GM19238 (cell line): ENCODE measurements around the gene KCNMB3.
"Not testable (repeated sequence)": the region's sequence is repeated elsewhere in the genome, so short reads cannot be mapped to it uniquely, and the experiment has no call there.

ENCODE experiments used
- DNase-seq: peaks from one replicate; pipeline ENCODE4 v3.0.0; 2011; ENCODE audit warnings: low spot score; ENCODE audit not compliant: insufficient read length

The KCNMB3 gene, protein sequence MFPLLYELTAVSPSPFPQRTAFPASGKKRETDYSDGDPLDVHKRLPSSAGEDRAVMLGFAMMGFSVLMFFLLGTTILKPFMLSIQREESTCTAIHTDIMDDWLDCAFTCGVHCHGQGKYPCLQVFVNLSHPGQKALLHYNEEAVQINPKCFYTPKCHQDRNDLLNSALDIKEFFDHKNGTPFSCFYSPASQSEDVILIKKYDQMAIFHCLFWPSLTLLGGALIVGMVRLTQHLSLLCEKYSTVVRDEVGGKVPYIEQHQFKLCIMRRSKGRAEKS

DNA sequence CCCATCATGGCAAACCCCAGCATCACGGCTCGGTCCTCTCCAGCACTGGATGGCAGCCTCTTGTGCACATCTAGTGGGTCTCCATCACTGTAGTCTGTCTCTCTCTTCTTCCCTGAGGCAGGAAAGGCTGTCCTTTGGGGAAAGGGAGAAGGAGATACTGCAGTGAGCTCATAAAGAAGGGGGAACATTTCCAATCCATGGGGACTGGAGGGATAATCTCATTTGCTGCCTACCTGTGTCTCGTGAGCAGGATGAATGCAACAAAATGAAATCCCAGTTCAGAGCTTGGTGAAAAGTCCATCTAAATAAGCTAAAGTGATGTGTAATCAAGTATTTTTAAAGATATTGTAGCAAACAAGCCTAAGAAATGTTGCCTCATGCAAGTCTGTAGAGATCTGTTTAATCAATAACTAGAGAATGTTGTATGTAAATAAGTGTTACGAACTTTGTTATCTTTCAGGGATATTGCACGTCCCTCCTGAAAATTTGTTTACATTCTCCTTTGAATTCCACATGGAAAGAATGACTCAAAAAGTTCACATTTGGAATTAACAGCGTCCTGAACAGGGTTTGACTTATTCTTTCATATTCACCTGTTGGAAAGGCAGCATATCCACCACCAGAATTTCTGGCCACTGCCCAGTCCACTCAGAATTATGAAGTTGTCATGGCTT is at the start of gene KCNMB3:
Gene KCNMB3 (minus strand): TSS at position 312 of the 674 bp plus-strand sequence. CDS start 124 bp downstream, at position 188.
- no peak for DNase-seq

DNA sequence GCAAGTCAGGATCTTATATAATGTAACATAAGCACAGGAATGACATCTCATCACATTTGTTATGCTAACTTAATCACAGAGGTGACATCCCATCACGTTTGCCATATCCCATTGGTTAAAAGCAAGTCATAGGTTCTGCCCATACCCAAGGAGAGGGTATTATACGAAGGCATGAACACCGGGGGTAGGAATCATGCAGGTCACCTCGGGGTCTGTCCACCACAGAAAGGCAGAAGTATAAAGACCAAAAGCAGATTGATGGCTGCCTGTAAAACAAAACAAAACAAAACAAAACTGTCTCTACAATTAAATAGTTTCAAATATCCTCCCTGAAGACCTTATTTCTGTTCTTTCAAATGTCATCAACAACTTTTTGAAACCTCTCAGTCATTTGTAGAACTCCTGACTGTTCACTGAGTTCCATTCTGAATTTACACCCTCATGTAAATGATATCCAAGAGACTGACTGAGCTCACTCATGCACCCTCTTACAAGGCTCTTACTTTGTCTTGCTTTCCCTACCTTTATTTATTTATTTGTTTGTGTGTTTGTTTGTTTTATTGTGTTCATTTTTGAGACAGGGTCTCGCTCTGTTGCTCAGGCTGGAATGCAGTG is 49.2 kb upstream of the KCNMB3 start:
- no peak for DNase-seq

DNA sequence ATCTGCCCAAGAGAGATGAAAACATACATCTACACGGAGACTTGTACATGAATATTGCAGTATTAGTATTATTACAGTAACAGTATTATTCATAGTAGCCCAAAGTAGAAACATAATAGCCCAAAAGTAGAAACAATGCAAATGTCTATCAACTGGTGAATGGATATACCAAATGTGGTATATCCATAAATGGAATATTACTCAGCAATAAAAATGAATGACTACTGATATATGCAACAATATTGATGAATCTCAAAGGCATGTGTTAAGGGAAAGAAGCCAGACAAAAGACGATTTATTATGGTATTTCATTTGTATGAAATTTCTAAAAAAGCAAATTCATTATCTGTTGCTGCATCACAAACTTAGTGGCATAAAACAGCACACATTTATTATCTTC is 48.4 kb upstream of the KCNMB3 start:
- DNase-seq: no peak

DNA sequence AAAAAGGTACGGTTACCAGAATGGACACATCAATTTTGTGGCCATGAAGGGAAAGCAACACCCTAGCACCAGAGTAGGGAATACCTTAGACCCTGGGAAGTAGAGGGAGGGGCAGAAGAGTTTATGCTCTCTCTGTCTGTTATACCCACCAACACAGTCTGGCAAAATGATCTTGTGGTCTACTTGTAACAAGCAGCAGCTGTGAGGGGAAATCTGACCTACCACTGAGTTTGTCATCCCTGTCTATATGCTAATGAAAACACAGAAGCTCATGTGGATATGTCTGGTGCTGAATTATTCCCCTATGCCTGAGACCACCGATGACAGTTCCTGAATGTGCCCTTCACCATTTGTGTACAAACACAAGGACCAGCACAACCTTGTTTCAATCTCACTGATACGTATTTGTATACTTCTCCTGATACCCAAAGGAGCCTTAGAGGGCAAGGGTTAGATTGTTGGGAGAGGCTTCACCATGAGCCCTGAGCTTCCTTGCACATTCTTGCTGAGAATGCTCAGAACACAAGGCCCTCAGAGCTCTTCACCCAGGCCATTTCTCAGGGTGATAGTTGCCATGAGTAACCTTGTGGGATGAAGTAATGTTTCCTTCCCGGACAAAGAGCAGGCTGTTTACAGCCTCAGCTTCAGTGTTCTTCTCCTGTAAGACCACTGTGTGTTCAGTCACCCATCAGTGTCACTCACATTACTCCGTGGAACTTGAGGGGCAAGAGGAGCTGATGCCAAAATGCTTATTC is 47.2 kb upstream of the KCNMB3 start:
- DNase-seq: no peak

DNA sequence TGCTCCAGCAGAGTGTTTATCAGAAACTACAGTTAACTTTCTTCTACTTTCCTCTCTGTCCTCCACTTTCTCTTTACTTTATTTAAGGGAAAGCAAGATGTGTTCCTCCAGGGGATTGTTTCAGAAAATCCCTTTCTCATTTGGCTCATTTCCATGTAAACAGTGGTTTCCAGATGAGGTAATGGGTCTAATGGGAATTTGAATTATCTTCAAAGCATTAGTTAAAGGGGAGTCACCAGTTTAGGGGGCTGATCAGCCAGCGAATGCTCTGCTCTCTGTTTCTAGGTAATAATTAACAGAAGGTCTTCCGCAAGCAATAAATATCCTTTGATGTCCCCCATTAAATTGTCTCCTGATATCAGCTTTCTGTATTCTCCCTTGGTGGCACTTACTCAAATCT is 41.5 kb upstream of the KCNMB3 start:
- DNase-seq: no peak

DNA sequence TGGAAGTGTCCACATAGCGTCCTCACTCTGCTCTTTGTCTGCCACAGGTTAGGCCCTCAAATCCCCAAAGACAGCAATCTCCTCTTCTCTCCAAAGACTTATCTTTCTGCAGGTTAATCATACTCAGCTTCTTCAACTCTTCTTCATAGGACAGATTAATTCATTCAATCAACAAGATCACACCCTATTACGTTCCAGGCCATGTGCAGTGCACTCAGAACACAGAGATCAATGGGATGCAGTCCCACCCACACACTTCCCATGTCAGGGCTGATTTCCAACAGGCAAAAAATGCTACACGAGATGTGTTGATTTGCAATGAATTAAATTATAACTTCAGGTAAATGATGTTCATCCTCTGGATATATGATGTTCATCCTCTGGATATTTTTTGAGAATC is 38.4 kb upstream of the KCNMB3 start:
- no peak for DNase-seq

DNA sequence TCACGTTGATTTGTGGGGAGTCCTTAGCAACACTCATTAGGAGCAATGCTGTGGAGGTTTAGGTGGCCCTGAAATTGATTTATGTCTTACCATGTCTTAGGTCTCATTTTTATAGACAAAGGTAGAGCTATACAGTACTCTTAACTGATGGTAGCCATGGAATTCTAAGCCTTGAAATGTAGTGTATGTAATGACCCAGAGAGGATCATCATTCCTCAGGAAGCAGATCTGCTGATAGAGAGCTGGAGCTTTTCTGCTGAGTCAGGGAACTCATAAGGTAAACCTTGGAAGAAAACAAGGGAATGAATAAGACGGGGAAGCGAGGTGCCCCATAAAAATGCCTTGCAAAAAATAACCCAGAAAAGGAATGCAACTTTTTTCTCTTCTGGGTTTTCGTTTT is 37.9 kb upstream of the KCNMB3 start:
- no peak for DNase-seq

DNA sequence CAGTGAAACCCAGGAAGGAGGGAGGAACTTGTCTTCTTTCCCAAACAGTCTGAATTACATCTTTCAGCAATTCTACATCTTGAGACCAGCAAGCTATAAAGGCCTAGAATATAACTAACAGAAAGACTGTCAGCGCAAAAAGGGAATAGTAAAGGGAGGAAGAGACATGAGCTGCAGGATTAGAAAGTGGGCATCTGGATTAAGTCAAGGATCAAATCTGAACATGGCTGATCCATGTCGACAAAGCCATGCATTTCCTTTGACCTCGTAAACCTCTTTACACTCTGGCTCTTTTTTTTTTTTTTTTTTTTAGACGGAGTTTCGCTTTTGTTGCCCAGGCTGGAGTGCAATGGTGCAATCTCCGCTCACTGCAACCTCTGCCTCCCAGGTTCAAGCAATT is 35.4 kb upstream of the KCNMB3 start:
- no peak for DNase-seq

DNA sequence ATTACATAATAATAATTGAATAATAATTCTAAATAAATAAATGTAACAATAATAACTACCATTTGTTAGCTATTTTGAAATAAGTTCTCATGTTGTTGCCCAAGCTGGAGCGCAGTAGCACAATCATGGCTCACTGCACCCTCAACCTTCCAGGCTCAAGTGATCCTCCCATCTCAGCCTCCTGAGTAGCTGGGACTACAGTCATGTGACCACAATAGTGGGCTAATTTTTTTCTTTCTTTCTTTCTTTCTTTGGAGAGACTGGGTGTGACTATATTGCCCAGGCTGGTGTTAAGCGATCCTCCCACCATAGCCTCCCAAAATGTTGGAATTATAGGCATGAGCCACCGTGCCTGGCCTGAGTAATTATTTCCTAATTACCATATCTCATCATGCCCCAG is 30.9 kb upstream of the KCNMB3 start:
- DNase-seq: no peak

DNA sequence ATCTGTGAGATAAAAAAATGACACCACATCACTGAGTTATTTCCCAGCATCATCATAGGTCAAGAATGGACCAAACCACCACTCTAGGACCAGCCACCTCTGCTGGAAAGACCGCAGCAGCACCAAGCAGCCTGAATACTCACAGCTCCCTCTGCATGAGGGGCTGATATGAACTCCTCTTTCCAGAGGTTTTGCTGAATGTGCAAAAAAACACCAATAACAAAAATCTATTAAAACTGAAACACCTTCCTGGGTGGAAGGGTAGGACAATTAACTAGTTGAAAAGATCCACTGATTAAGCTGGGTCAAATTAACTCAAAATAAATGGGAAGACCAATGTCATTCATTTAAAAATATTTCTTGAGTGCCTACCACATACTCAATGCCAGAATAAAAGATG is 28.9 kb upstream of the KCNMB3 start:
- no peak for DNase-seq

DNA sequence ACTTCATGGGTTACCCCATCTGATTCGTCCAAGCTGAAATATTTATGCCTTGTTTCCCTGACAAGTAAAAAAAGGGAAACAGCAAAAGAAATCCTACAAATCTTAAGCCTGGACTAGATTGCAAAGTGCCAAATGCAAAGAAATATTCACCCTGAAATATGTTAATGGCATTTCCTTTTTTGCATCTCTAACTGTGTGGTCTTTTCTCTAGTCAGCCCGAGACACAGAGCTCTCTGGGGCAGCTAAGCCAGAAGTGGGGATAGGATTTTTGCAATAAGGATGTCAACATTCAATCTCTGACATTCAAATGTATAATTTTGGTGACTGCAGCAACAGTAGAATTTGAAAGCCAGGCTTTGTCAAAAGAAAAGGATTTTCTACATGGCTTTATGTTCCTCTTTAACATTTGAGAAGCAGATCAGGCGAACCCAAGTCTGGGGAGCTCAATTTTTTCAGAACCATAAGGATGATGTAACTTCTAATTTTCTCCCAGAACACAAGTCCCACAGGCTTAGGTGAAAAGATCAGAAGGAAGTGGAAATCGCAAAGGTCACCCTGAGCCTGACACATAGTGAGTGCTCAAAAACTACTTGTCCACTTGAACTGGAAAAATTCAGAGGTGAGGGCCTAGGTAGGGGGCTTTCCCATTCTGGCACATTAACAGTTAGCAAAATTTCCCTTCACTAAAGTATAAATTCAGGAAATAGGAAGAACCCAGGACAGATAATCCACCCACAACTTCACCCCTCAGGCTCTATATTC is 28.2 kb upstream of the KCNMB3 start:
- DNase-seq: no peak

DNA sequence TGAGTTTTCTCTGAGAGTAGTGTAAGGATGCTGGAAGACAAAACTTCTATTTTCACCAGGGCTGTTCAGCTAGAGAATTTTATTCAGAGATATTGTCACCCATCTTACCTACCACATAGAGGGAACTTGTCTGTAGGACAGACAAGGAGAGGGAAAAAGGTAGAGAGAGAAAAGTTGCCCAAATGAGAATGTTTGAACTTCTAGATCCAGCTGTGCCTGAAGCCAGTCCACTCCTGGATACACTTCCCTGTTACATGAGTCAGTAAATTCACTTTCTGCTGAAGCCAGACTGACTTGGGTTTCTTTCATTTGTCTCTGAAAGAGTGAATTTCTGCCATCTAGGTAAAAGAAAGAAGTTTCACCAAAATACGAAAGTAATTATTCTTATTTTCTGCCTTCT is 27.2 kb upstream of the KCNMB3 start:
- no peak for DNase-seq

DNA sequence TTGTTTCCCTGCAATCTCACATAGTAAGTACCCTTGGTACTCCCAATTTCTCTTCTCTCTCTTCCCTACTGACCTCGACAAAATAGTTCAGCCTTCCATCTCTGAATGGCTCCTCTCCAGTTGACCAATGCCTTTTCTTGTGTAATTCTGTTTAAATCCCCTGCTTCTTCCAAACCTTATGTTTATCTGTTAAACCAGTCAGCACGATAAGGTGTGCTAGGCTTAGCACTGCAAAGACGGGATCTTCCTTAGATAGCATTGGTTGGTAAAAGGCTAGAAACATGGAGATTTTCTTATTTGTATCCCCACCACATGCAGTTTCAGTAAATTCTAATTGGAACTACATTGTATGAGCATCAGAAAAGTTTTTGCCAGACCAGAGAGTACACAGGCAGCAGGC is 25.8 kb upstream of the KCNMB3 start:
- DNase-seq: no peak

DNA sequence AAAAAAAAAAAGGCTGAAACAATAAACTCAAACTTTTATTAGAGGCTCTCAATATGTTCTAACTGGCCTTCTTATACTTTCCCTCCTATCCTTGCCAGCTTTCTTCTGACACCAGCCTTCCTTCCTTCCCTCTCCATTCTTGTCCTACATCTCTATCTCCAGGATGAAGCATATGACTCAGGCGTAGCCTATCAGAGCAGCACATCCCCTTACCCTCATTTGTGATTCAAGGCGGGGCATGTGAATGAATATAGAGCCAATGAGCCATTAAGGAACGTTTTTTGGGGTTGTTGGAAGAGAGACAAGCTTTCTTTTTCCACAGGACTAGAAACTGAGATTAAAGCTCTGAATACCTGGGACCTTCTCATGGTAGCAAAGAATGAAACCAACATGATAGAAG is 25.1 kb upstream of the KCNMB3 start:
- no peak for DNase-seq

DNA sequence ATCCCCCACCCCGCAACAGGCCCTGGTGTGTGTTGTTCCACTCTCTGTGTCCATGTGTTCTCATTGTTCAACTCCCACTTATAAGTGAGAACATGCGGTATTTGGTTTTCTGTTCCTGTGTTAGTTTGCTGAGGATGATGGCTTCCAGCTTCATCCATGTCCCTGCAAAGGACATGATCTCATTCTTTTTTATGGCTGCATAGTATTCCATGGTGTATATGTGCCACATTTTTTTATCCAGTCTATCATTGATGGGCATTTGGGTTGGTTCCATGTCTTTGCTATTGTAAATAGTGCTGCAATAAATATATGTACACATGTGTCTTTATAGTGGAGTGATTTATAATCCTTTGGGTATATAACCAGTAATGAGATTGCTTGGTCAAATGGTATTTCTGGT is 23.5 kb upstream of the KCNMB3 start:
- DNase-seq: not testable (repeated sequence)

DNA sequence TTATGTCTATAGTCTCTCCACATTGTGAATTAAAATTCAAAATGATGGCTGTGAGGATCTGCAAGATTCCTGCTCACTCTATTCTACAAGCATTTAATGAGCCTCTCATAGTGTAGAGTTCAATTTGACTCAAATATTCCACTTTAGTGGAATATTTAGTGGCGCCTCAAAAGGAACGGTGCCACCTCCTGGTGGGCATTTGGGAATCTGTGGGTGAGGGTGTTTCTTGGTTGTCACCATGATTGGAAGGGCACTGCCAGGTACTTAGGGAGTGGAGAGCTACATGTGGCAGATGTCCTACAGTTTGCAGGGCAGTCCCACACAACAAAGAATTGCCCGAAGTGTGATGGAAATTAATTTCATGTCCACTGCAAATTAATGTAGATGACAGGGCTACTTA is 21.5 kb upstream of the KCNMB3 start:
- DNase-seq: no peak

DNA sequence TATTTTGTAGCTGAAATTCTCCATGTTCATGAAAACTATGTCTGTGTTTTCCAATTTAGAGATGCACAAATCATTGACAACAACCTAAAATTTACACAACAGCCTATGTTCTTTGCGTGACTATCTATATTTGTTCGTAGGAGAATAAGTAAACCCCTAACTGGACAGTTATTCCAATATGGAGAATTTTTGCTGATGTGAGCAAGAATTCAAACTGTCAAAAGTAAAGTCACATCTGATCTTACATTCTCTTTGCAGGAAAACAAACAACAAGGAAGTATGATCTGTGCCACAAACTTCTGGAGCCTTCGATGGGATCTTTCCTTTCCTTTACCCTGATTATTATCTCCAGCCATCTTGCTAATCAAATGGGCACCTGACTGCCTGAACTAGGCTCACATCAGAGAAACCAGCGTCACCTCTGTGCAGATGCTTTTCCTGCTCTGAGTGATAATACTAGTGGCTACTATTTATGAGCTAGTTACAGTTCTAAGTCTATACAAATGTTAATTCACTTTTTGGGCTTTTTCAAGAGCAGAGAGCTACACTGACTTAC is 18.3 kb upstream of the KCNMB3 start:
- DNase-seq: no peak

DNA sequence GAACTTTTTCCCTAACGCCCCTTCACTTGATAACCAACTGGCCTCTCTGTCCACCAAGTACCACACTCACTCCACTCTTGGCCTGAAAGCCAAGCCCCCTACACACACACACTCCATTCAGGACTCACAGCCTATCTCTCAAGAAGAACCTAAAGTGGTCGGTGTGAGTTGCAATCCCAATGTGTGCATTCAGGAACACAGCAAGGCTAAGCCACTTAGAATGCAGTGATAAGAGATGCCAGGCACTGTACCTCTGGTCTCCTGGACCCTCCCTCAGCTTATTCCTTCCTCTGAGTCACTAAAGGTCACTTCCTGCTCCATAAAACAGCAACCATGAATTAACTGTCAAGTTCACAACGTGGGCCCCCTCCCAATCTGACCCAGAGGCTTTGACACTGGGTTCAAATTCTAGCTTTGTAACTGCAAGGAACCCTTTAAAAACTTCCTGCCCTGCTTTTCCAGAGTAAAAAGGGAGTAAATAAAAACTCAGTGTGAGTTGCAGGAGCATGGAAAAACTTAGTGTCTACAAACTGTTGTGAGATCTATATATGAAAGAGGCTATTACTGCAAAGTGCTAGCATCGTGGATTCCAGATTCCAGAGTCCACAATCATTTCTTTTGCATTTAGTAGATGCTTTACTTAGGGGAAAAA is 17.6 kb upstream of the KCNMB3 start:
- no peak for DNase-seq

DNA sequence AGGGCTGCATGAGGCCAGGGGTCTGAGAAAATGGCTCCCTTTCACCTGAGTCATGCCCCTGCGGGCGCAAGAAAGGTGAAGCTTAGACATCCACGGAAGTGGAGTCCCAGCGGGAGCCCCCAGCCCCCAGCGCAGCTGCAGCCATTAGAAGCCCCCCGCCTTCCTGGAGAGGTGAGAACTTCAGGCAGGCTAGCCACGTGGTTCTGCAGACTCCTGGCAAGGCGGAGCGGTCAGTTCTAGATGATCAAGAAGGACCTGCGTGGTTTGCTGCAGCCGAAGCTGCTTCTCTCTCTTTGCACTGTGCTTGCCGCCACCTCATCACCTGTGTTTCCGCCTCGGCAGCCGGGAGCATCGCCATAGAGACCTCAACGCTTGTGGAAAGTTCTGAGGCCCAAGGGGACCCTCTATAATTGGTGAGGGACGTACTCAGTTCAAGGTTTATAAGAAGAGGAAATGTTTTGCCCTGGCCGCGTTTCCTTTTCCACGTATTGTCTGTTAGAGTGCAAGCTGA is 15.8 kb upstream of the KCNMB3 start:
- DNase-seq: no peak

DNA sequence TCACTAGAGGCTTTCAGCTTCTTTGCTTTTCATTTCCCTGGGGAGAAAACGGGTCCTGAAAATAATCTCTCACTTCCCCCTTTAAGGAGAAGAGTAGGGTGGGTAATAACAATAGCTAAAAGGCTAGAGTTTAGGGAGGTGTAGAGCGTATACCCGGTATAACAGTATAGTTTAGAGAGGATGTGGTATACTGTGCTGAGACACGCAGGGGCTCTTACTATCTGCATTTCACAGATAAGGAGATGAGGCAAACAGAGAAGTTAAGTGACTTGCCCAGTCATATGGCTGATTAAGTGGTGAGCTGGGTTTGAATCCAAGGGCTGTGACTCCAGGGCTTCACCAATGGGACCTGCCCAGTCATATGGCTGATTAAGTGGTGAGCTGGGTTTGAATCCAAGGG is 15.0 kb upstream of the KCNMB3 start:
- DNase-seq: peak; percentile 18
